K562 (cell line): ENCODE data around the gene ZCCHC17.
"Not testable (repeated sequence)": the region's sequence is repeated elsewhere in the genome, so short reads cannot be mapped to it uniquely, and the experiment has no call there.

ENCODE experiments used
- CTCF ChIP-seq, 3 experiments: IDR thresholded peaks in 2 of 3; conservative IDR thresholded peaks in 1 of 3; 2 replicates each; pipeline ENCODE4 v1.5.1; 2011 to 2012; ENCODE audit warnings: low read length in 3 of 3, mild to moderate bottlenecking in 3 of 3, control low read depth in 2 of 3, improper control_type of control experiment in 1 of 3, inconsistent platforms in 1 of 3, low read depth in 1 of 3, mixed read lengths in 1 of 3, moderate library complexity in 1 of 3; ENCODE audit not compliant: insufficient read depth in 2 of 3
- FOXK2 ChIP-seq, 2 experiments: fragments of 450-650 bp; IDR thresholded peaks in 1 of 2; conservative IDR thresholded peaks in 1 of 2; 2 replicates each; pipeline ENCODE4 v1.6.1; 2016; ENCODE audit warnings: low read depth in 2 of 2, mild to moderate bottlenecking in 1 of 2
- PML ChIP-seq: IDR thresholded peaks from 2 replicates; pipeline ENCODE4 v1.6.1; 2012; ENCODE audit warnings: low read length, inconsistent platforms
- SRF ChIP-seq, 2 experiments: fragments of 250-450, 450-650 bp in 1 of 2; sonication (Bioruptor Pico) in 1 of 2; sonication (generic) in 1 of 2; formaldehyde crosslinking; IDR thresholded peaks; 2 replicates each; pipeline versions ENCODE4 v1.5.0 to v1.5.1; 2020 to 2022; ENCODE audit warnings: mild to moderate bottlenecking in 1 of 2, missing genetic modification reagents in 1 of 2

GRCh38 chr1:31282426-31282825 is 14.4 kb upstream of the ZCCHC17 start:
- not testable (repeated sequence) for TF ChIP-seq FOXK2 (conservative IDR thresholded peaks at IDR 0.05 in 1 of 2, IDR thresholded peaks at IDR 0.05 in 1 of 2; ENCODE audit: low read depth in 2 of 2); SRF (CRISPR knock-in tag; IDR thresholded peaks at IDR 0.05); CTCF (IDR thresholded peaks at IDR 0.05 in 2 of 3, conservative IDR thresholded peaks at IDR 0.05 in 1 of 3; ENCODE audit: insufficient read depth in 2 of 3, low read depth in 1 of 3, low read length in 3 of 3); PML
